ENCODE data around the gene C1orf232.

DNA sequence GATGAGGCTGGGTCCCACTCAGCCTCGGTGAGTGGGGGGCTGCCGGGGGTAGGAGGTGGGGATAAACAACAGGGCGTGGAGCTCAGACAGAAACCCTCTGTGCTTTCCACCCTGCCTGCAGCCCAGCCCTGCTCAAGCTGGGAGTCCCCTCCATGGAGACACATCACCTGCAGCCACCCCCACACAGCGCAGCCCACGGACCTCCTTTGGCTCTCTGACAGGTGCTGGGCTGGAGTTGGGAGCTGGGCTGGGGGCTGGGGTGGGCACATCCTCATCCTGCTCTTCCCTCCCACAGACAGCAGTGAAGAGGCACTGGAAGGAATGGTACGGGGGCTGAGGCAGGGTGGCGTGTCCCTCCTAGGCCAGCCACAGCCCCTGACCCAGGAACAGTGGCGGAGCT is 19.7 kb upstream of the C1orf232 start:
- TF ChIP-seq, protein P1, sequence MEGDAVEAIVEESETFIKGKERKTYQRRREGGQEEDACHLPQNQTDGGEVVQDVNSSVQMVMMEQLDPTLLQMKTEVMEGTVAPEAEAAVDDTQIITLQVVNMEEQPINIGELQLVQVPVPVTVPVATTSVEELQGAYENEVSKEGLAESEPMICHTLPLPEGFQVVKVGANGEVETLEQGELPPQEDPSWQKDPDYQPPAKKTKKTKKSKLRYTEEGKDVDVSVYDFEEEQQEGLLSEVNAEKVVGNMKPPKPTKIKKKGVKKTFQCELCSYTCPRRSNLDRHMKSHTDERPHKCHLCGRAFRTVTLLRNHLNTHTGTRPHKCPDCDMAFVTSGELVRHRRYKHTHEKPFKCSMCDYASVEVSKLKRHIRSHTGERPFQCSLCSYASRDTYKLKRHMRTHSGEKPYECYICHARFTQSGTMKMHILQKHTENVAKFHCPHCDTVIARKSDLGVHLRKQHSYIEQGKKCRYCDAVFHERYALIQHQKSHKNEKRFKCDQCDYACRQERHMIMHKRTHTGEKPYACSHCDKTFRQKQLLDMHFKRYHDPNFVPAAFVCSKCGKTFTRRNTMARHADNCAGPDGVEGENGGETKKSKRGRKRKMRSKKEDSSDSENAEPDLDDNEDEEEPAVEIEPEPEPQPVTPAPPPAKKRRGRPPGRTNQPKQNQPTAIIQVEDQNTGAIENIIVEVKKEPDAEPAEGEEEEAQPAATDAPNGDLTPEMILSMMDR (IDR thresholded peaks at IDR 0.05): no peak
- no peak for TF ChIP-seq EP300 (IDR thresholded peaks at IDR 0.05; ENCODE audit: low read depth)

Data from transverse colon (tissue), 3 donors.